Measurements from ENCODE around the gene THOC6.

THOC6 gene

GRCh38 chr16:3056336-3057180 is 32.7 kb downstream of the THOC6 start:
- no peak for TF ChIP-seq CTCF (IDR thresholded peaks at IDR 0.05; ENCODE audit: borderline replicate concordance, insufficient read depth, low read depth, low read length)
- no peak overlapping the region for H3K4me3 ChIP-seq (ENCODE audit: low read depth, low read length)

- H3K4me3 ChIP-seq (ENCODE audit: low read depth, low read length) = no peak overlapping the region
- no peak for TF ChIP-seq CTCF (IDR thresholded peaks at IDR 0.05; ENCODE audit: borderline replicate concordance, insufficient read depth, low read depth, low read length)
Measured at GRCh38 chr16:3057181-3058138, 33.6 kb downstream of the THOC6 start.

DNA sequence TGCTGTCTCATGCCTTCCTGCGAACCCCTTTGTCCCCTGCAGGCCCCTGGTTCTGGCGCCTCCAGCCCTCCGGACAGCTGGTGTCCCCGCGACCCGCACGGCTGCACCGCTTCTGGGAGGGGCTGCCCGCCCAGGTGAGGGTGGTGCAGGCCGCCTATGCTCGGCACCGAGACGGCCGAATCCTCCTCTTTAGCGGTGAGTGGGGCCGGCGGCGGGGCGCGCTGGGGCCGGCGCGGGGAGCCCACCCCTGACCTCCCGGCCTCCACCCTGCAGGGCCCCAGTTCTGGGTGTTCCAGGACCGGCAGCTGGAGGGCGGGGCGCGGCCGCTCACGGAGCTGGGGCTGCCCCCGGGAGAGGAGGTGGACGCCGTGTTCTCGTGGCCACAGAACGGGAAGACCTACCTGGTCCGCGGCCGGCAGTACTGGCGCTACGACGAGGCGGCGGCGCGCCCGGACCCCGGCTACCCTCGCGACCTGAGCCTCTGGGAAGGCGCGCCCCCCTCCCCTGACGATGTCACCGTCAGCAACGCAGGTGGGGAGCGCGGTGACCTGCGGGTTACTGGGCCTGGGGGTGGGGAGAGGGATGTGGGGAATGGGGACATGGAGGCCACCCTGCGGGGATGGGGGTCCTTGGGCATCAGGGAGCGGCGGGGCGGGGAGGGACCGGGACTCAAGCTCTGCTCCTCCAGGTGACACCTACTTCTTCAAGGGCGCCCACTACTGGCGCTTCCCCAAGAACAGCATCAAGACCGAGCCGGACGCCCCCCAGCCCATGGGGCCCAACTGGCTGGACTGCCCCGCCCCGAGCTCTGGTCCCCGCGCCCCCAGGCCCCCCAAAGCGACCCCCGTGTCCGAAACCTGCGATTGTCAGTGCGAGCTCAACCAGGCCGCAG is 34.5 kb downstream of the THOC6 start:
- peak; percentile 57 for TF ChIP-seq CTCF (IDR thresholded peaks at IDR 0.05; ENCODE audit: borderline replicate concordance, insufficient read depth, low read depth, low read length)
- peak overlapping the region; percentile 96 for H3K4me3 ChIP-seq (ENCODE audit: low read depth, low read length)

- peak; percentile 93 for TF ChIP-seq CTCF (IDR thresholded peaks at IDR 0.05; ENCODE audit: borderline replicate concordance, insufficient read depth, low read depth, low read length)
- H3K4me3 ChIP-seq (ENCODE audit: low read depth, low read length) = peak overlapping the region; percentile 96
Measured at GRCh38 chr16:3059041-3059722, 35.3 kb downstream of the THOC6 start.

DNA sequence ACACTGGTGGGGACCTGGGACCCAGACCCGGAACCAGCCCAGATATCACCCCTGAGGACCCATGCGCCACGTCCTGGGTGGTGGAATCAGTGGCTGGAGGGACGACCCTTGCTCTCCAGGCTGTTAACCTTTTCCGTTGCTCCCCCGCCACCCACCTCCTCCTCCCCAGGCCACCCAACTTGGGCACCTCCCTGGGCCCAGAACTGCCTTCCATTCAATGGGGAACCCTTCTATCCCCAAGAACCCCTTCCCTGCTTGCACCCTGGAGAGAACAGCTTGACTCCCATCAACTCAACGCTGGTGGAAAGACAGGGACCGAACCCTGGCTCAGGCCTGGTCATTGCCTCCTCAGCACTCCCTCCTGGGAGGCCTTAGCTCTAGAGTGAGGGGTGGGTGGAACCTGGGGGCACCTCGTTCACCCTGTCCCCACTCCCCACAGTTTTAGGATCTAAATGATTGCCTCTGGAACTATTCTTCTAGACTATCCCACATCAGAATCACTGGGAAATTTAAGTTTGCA is 35.9 kb downstream of the THOC6 start:
- TF ChIP-seq CTCF (IDR thresholded peaks at IDR 0.05; ENCODE audit: borderline replicate concordance, insufficient read depth, low read depth, low read length) = no peak
- peak overlapping the region; percentile 96 for H3K4me3 ChIP-seq (ENCODE audit: low read depth, low read length)

Data from GM12875 (cell line).